ENCODE data around the gene FBXO34. TPM values are rescaled to one million over a fixed set of nuclear protein-coding genes. Genes with fewer than 3 reads are reported as not detected.

FBXO34 gene
- total RNA-seq, 4 donors from 2014 or later = 26.2 to 55.9 (median 40.7) TPM

- H3K9me3 ChIP-seq = no peaks in the 10 kb centered on the region
- no peak for ATAC-seq
- no peak overlapping the region for H3K4me3 ChIP-seq
- intact Hi-C loops (cut with DNase I; ENCODE audit: low total_unique reads) = loop anchor here (5.0 kb wide), 1 partner anchor 55 kb away; the partner anchor contains the start of gene ATG14
- no peak for DNase-seq
- TF ChIP-seq, protein P1, sequence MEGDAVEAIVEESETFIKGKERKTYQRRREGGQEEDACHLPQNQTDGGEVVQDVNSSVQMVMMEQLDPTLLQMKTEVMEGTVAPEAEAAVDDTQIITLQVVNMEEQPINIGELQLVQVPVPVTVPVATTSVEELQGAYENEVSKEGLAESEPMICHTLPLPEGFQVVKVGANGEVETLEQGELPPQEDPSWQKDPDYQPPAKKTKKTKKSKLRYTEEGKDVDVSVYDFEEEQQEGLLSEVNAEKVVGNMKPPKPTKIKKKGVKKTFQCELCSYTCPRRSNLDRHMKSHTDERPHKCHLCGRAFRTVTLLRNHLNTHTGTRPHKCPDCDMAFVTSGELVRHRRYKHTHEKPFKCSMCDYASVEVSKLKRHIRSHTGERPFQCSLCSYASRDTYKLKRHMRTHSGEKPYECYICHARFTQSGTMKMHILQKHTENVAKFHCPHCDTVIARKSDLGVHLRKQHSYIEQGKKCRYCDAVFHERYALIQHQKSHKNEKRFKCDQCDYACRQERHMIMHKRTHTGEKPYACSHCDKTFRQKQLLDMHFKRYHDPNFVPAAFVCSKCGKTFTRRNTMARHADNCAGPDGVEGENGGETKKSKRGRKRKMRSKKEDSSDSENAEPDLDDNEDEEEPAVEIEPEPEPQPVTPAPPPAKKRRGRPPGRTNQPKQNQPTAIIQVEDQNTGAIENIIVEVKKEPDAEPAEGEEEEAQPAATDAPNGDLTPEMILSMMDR (IDR thresholded peaks at IDR 0.05 in 4 of 5, conservative IDR thresholded peaks at IDR 0.05 in 1 of 5) = no peak
- TF ChIP-seq POLR2A (IDR thresholded peaks at IDR 0.05) = no peak
- in situ Hi-C loops (cut with MboI; ENCODE audit: low sequenced_read_pairs in 4 of 4) = loop anchor here in 2 of 4 donors (10.0 kb wide), 1 partner anchor 92 kb away; no protein-coding TSS in a partner anchor
- no peak overlapping the region for H3K27ac ChIP-seq
- peaks cover 0 to 20% of the 10 kb centered on the region in 2 donors for H3K36me3 ChIP-seq
- peaks cover 11 to 14% of the 10 kb centered on the region in 2 donors for H3K4me1 ChIP-seq
- no peaks in the 10 kb centered on the region for H3K27me3 ChIP-seq
Measured at GRCh38 chr14:55356913-55357312, 85.7 kb downstream of the FBXO34 start.

DNA sequence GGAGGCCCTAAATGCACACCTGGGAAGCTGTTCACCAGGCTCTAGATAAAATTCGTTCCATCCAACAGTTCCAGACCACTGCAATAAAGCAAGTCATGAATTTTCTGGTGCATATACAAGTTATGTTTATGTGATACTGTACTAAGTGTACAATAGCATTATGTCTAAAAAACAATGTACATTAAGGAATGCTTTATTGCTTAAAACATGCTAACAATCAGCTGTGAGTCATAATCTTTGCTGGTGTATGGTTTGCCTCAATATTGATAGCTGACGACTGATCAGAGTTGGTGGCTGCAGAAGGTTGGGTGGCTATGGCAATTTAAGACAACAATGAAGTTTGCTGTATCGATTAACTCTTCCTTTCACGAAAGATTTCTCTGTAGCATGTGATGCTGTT is 88.1 kb downstream of the FBXO34 start:
- H3K36me3 ChIP-seq = peaks cover 0 to 11% of the 10 kb centered on the region in 2 donors
- intact Hi-C loops (cut with DNase I; ENCODE audit: low total_unique reads) (loop anchor here (5.0 kb wide), 1 partner anchor 53 kb away; the partner anchor contains the start of gene ATG14), in situ Hi-C loops (cut with MboI; ENCODE audit: low sequenced_read_pairs in 4 of 4) (loop anchor here in 2 of 4 donors (10.0 kb wide), 1 partner anchor 95 kb away; no protein-coding TSS in a partner anchor)
- no peak overlapping the region for H3K27ac ChIP-seq
- ATAC-seq (no peak), DNase-seq (no peak)
- no peaks in the 10 kb centered on the region for H3K9me3 ChIP-seq
- H3K4me3 ChIP-seq = no peak overlapping the region
- peaks cover 6 to 7% of the 10 kb centered on the region in 2 donors for H3K4me1 ChIP-seq
- TF ChIP-seq, protein P1 (IDR thresholded peaks at IDR 0.05 in 4 of 5, conservative IDR thresholded peaks at IDR 0.05 in 1 of 5) = no peak
- no peaks in the 10 kb centered on the region for H3K27me3 ChIP-seq

DNA sequence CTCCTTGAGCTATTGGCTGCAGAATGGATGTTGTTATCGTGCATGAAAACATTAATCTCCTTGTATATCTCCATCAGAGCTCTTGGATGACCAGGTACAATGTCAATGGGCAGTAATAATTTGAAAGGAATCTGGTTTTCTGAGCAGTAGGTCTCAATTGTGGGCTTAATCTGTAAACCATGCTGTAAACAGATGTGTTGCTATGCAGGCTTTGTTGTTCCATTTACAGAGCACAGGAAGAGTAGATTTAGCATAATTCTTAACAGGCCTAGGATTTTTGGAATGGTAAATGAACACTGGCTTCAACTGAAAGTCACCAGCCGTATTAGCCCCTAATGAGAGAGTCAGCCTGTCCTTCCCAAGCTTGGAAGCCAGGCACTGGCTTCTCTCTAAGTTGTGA is 90.0 kb downstream of the FBXO34 start:
- intact Hi-C loops (cut with DNase I; ENCODE audit: low total_unique reads) = no loop called here
- in situ Hi-C loops (cut with MboI; ENCODE audit: low sequenced_read_pairs in 4 of 4) = no loop called here
- H3K4me3 ChIP-seq = no peak overlapping the region
- TF ChIP-seq, protein P1 (IDR thresholded peaks at IDR 0.05 in 4 of 5, conservative IDR thresholded peaks at IDR 0.05 in 1 of 5) = no peak
- no peaks in the 10 kb centered on the region for H3K36me3 ChIP-seq
- DNase-seq (no peak), ATAC-seq (no peak)
- H3K9me3 ChIP-seq = no peaks in the 10 kb centered on the region
- no peak overlapping the region for H3K27ac ChIP-seq
- H3K27me3 ChIP-seq = no peaks in the 10 kb centered on the region
- peaks cover 0 to 5% of the 10 kb centered on the region in 2 donors for H3K4me1 ChIP-seq

DNA sequence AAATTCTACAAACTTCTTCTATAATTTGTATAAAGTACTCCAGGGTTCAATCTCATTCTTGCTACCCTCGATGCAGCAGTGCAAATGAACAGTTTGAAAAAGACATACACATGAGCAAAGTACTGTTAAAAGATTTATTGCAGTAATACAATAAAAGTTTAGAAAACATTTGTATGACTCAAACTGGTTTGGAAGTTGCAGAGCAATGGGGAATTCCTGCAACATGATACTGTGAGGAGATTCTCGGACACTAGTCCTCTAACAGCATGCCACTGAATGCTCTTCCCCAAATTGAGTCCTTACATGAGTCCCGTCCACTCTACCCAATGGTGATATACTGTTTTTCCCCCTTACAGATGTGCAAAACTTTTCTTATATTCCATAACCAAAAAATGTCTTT is 95.0 kb downstream of the FBXO34 start:
- peaks cover 6 to 7% of the 10 kb centered on the region in 2 donors for H3K4me1 ChIP-seq
- H3K36me3 ChIP-seq = peaks cover 0 to 10% of the 10 kb centered on the region in 2 donors
- H3K9me3 ChIP-seq = no peaks in the 10 kb centered on the region
- no peak for TF ChIP-seq POLR2A (IDR thresholded peaks at IDR 0.05)
- TF ChIP-seq, protein P1 (IDR thresholded peaks at IDR 0.05 in 4 of 5, conservative IDR thresholded peaks at IDR 0.05 in 1 of 5) = no peak
- peak in 1 of 2 donors; percentile 54 for ATAC-seq
- H3K4me3 ChIP-seq = no peak overlapping the region
- no peak for DNase-seq
- in situ Hi-C loops (cut with MboI; ENCODE audit: low sequenced_read_pairs in 4 of 4) = no loop called here
- H3K27me3 ChIP-seq = no peaks in the 10 kb centered on the region
- H3K27ac ChIP-seq = peak overlapping the region in 1 of 4 donors; percentile 1
- intact Hi-C loops (cut with DNase I; ENCODE audit: low total_unique reads) = no loop called here
